Islet of Langerhans (tissue), 1 donor: Measurements from ENCODE around the gene KRTAP5-4.
"Not testable (repeated sequence)": the region's sequence is repeated elsewhere in the genome, so short reads cannot be mapped to it uniquely, and the experiment has no call there.

Source experiments
- FAIRE-seq: peaks from one replicate; lab custom pipeline; 2011; peaks lifted over from hg19 to GRCh38; lab: Jason Lieb, UNC

KRTAP5-4 gene

DNA sequence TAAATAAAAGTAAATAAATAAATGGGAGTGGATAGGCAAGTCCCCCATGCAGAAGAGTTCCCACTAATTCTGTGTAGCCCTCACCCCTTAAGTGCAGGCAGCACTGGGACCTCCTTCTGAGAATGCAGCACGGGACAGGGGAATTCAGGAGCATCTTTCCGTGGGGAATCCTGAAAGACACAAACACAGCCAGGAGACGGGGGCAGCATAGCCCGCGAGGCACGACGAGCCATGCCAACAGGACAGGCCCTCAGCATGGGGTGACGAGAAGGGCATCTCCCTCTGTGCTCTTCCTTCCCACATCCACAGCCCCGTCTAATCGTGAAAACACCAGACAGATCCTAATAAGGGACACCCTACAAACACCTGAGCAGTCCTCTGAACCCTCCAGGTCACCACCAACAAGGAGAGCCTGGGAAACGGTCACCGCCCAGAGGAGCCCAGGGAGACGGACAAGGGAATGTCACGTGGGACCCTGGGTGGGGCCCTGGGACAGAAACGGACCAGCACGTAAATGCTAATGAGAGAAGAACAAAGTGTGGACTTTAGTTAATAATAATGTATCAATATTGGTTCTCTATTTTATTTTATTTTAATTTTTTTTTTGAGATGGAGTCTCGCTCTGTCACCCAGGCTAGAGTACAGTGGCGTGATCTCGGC, 14.5 kb upstream of the KRTAP5-4 start:
- no peak for FAIRE-seq

DNA sequence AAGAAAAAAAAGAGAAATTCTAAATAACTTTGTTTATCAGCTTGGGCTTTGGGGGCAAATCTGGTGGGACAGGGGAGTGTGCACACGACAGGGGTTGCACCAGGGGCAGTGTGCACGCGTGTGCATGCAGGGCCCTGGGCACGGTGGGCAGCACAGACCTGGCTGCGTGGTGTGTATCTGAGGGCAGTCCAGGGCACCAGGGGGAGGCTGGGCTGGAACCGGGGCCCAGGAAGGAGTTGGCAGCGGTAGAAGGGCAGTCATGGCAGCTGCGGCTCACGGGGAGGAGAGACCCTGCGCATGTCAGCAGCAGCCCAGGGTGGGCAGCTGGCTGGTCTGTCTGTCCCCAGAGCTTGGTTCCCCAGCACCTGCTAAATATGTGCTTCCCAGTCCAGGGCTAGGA, 11.9 kb upstream of the KRTAP5-4 start:
- FAIRE-seq, result no peak

DNA sequence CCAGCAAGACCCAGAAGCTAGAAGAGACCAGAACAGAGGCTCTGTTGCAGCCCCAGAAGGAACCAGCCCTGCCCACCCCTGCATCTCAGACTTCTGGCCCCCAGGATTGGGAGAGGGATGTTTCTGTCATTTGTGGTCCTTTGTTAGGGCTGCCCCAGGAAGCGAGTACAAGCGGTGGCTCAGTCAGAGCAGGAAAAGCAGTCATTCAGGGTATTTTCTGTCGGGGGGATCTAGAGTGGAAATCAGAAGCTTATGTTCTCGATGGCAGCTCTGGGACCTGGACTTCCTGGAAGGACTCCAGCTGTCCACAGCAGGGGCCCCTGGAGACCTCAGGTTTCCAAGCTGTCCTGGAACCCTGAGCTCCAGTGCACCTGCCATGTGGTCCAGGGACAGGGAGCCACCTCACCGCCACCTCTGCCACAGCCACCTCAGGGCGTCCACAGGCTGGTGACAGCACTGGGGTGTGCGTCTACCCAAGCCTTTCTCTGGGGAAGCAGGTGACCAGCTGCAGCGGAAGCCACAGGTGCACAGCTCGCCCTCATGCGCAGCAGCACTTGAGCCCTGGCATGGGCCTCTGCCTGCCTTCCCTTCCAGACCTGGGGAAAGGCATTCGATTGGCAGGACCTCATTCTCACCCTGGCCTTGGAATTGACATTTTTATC, 10.2 kb upstream of the KRTAP5-4 start:
- no peak for FAIRE-seq

DNA sequence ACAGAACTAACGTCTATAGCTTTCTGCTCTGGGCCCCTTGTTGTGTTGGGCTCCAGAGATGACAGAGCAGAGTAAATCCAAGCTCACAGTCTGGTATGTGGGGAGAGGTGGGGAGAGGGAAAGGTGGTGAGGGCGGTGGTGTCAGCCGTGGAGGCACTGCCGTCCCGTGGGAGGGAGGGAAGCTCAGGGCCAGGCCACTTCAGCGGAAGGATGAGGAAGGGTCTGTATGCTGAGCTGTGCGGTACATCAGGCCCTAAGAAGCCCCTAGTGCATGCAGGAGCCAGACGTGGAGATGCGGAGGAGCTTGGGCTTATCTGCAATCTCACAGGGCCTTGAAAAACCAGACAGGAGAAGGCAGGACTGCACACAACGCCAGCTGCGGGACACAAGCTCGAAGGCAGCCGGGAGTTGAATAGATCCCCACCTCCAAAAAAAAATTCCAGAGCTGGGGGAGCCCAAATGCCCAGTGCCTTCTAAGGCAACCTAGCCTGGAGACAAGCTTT, 9.2 kb upstream of the KRTAP5-4 start:
- FAIRE-seq, result no peak

DNA sequence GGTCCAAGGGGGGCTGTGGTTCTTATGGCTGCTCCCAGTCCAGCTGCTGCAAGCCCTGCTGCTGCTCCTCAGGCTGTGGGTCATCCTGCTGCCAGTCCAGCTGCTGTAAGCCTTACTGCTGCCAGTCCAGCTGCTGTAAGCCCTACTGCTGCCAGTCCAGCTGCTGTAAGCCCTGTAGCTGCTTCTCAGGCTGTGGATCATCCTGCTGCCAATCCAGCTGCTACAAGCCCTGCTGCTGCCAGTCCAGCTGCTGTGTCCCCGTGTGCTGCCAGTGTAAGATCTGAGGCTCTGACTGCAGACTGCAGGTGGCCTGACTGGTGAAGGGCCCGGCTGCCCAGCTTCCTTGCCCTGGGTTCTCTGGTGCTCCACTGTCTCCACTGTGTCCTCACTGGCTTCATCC, 8.3 kb upstream of the KRTAP5-4 start:
- FAIRE-seq, result no peak

DNA sequence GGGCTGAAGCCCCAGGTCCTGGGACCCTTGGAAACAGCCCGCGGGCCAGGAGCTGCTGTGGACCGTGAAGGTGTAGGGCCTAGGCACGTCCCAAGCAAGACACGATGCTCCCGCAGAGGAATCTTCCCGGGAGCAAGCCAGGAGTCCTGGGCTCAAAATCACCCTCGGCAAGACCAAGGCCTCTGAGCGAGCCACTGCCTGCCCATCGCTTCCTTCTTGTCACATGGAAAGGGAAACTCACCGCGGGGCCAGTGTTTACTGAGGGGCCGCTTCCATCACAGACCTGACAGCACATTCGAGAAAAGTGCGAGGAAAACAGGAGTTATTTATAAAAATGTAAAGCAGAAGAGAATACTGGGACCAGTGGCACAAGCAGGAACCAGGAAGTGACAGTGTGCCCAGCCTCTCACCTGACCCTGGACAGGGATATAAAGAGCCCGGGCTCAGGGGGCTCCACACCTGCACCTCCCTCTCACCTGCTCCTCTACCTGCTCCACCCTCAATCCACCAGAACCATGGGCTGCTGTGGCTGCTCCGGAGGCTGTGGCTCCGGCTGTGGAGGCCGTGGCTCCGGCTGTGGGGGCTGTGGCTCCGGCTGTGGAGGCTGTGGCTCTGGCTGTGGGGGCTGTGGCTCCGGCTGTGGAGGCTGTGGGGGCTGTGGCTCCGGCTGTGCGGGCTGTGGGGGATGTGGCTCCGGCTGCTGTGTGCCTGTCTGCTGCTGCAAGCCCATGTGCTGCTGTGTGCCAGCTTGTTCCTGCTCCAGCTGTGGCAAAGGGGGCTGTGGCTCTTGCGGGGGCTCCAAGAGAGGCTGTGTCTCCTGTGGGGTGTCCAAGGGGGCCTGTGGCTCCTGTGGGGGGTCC, 7.6 kb upstream of the KRTAP5-4 start, which contains the start of gene KRTAP5-5:
Gene KRTAP5-5 (plus strand): TSS at position 450 of the 860 bp plus-strand sequence. CDS start 66 bp downstream, at position 516.
- FAIRE-seq, result no peak

DNA sequence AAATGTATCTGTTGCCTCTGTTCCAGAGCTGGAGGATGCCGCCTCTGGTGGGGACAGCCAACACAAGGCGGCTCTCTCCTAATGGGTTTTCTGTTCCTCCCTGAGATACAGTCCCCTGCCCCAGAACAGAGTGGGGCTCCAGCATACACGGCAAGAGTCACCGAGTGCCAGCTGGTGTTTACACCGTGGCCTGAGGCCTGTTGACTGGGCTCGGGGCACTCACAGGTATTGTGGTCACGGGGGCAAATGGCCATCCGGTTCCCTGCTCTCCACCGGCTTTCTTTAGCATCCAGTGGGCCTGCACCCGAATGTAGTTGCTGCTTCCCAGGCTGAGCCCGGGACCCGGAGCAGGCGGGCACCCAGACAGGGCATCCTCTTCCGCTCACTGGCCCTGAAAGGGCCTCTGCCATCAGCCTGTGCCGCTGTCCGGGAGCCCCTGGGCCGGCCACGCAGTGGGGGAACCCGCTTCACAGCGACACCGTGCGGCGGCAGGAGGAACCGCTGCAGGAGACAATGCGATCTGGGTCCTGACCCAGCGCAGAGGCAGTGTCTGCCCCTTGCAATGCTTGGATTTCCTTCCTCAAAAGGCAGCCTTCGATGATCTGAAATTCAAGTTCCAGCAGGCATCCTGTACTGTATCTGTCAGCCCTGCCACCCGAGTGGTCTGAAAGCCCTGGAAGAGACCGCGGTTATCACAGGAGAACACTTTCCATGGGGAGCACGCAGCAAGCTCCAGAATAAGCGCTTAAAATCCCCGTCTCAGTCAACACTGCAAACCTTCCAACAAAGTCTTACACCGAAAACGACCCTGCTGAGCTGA, 6.8 kb upstream of the KRTAP5-4 start:
- no peak for FAIRE-seq

DNA sequence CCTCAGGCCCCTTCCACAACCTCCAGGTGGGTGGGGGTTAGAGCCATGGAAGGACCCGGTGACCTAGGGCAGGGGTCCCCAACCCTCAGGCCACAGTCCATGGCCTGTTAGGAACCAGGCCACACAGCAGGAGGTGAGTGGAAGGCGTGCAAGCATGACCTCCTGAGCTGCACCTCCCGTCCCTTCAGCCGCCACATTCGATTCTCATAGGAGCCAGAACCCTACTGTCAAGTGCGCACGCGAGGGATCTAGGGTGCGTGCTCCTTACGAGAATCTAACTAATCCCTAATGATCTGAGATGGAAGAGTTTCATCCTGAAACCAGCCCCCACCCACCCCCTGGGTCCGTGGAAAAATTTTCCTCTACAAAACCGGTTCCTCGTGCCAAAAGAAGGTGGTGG, 3.6 kb upstream of the KRTAP5-4 start:
- FAIRE-seq, result no peak

DNA sequence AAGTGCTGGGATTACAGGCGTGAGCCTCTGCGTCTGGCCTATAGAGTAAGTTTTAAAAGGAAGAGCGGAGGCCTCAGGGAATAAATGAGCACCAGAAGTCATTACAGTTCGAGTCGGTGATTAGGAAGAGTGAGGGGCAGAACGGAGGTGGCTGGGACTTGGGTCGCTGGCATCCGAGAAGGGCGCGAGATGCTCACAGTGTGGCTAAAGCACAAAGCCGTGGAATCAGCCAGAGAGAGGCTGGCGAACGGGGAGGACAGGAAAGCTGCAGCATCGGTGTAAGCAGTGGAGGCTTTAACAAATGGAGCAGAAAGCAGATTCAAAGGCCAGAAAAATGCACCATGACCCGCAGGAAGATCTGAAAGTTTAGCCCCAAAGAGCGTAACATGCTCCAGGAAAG, 2.7 kb upstream of the KRTAP5-4 start:
- no peak for FAIRE-seq

DNA sequence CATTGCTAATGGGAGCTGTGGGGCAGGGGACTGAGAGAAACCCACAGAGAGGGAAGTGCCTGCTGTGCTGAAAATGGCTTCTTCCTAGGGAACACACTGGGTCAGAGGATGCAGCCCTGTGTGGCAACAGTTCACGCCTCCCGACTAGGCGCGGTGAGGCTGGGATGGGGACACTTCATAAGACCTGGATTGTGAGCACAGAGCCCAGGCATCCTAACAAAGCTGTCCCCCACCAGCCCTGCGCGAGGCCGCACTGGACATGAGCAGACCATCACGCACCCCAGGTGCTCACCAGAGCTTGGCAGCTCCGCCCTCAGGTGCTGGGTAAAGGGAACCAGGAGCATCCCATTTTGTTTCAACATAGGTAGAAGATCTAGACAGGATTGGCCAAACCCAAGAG, 1.8 kb upstream of the KRTAP5-4 start:
- no peak for FAIRE-seq

DNA sequence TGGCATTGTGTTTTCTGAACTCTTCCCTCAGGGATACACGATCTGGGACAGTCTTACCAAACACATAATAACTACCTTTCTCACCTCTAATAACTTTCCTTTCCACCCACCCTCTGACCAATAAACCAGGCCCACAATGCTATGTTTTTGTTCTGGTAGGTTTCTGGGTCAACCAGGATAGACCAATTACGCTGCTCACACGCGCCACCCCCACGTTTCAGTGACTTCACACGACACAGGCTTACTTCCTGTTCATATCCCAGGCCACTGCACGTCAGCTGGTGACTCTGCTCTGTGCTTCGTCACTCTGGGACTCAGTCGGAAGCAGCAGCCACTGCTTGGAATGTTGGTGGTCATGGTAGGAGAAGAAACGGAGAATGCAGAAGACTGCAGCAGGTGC, 2.5 kb downstream of the KRTAP5-4 start:
- no peak for FAIRE-seq

DNA sequence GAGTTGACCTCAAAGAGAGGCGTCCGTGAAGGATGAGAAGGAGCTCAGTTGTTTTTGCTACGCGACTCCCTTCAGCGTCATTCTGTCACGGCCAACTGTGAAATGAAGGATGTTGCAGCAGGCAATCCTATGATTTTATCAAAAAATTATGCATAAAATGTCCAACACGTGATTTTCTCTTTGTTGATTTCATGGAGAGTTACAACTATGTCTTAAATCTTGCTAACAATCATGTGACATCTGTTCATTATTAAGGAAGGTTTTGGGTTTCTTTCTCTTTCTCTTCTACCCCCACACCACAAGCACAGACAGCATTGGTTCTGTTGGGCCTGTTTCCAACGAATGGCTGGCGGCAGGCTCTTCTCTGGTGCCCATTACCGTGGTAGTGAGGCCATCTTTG, 3.7 kb downstream of the KRTAP5-4 start:
- no peak for FAIRE-seq

DNA sequence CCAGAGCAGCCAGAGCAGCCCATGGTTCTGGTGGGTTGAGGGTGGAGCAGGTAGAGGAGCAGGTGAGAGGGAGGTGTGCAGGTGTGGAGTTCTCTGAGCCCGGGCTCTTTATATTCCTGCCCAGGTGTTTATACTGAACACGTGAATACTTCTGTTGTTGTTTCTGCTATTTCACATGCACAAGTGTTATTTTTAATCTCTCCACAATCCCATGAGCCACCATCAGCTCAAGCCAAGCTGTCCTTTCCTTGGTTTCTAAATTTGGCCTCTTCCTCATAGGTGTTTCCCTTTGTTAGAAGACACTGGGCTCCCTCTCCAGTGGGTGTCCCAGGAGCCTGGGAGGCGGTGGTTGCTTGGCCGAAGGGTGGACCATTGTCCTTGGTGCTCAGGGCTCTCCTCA, 13.6 kb downstream of the KRTAP5-4 start, which contains the start of gene KRTAP5-3:
Gene KRTAP5-3 (minus strand): TSS at position 101 of the 400 bp plus-strand sequence. CDS start 78 bp downstream, at position 23.
- FAIRE-seq, result no peak

DNA sequence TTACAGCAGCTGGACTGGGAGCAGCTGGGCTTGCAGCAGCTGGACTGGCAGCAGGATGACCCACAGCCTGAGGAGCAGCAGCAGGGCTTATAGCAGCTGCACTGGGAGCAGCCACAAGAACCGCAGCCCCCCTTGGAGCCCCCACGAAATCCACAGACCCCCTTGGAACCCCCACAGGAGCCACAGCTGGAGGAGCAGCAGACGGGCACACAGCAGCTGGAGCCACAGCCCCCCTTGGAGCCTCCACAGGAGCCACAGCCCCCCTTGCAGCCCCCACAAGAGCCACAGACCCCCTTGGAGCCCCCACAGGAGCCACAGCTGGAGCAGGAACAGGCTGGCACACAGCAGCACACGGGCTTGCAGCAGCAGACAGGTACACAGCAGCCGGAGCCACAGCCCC, 14.0 kb downstream of the KRTAP5-4 start:
- not testable (repeated sequence) for FAIRE-seq

DNA sequence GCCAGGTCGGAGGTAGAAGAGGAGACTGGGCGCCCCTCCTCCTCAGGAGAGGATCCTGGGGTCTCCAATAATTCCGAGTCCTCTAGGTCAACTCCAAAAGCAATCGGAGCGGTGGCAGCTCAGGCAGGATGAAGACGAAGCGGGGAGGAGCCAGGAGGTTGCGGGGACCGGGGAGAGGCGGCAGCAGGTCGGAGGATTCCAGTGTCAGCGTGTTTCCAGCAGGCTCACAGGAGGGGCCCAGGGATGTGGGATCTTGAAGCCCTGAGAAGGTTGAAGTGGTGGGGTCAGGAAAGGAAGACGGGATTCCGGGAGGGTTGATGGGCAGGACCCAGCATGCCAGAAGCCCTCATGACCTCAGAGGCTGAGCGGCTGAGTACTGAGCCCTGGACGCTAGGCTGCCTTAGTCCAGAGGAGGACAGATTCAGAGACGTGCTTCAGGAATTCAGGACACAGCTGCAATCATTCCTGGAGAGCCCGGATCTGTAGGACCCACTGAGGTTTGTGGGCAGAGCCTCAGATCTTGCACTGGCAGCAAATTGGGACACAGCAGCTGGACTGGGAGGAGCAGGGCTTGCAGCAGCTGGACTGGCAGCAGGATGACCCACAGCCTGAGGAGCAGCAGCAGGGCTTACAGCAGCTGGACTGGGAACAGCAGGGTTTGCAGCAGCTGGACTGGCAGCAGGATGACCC, 14.6 kb downstream of the KRTAP5-4 start:
- not testable (repeated sequence) for FAIRE-seq

DNA sequence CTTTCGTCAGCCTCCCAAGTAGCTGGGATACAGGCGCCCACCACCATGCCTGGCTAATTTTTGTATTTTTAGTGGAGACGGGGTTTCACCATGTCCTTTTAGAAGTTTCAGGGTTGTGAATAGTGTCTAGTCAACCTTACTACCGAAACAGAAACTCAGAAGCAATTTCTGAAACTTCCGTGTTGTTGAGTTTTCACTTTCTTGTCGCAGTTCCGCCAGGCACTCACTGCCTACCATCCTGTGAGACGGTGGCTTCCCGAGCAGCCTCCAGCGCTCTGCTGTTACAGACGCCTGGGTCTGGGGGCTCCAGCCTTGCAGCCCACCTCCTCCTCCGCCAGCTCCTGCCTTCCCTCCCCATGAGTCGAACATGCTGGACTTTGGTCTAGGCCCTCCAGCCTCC, 16.0 kb downstream of the KRTAP5-4 start:
- not testable (repeated sequence) for FAIRE-seq

DNA sequence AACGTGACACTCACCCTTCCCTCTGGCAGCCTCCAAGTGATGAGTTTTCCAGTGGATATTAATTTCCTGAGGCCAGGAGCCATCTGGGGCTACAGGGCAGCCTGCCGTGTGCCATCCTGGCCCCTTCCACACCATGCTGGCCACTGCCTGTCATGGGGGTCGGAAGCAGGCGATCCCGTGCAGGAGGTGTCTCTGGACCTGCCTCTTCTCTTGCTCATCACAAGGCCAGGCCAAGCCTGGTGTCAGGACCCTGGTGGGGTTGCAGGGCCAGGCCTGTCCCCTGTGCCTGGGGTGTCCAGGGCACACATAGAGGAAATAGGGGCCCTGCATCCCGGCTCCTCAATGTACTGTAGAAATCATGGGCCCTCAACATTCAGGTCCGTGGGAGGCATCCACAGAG, 17.2 kb downstream of the KRTAP5-4 start:
- no peak for FAIRE-seq

DNA sequence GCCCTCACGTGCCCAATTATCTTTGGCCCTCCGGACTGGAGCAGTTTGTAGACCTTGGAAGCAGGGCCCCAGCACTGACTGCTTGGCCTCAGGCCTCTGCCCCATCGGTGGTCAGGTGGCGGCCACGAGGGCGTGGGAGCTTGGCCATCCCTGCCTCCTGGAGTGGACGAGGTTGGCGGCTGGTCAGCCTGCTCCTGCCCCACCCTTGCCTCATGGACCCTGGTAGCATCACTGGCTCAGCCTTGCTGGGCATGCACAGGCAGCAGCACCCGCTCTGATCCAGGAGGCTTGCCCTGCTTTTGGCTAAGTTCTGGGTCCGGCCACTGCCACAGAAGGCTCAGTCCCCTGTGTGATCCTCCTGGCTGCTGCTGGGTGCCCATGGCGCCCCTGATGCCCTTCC, 17.8 kb downstream of the KRTAP5-4 start:
- FAIRE-seq, result no peak

DNA sequence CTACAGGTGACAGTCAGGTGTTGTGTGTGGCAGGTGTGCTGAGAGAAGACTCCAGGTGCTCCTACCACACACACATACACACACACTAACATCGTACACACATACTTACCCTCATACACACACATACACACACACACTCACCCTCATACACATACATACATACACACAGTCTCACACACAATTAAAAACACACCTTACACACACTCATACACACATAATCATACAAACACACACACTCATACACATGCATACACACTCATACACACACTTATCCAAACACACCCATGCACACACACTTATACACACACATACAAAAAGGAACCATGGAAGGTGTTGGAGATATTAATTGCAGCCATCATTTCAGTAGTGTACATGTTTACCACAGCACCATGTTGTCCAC, 18.3 kb downstream of the KRTAP5-4 start:
- FAIRE-seq, result no peak

DNA sequence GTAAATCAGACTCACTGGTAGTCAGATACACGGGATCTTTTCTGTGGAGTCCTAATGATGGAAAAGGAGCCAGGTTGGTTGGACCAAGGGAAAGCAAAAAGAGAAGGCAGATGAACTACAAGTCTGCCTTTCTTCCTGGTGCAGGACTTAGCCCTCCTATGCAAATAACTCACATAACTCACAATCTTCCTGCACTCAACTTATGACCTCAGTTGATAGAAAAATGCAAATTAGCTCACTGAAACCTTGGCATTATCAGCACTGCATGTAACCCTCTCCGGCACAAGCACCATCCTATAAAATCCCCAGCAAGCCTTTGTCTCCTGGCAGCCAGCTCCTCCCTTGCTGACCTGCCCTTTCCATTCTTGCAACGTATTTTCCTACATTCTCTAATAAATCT, 20.3 kb downstream of the KRTAP5-4 start:
- FAIRE-seq, result not testable (repeated sequence)

DNA sequence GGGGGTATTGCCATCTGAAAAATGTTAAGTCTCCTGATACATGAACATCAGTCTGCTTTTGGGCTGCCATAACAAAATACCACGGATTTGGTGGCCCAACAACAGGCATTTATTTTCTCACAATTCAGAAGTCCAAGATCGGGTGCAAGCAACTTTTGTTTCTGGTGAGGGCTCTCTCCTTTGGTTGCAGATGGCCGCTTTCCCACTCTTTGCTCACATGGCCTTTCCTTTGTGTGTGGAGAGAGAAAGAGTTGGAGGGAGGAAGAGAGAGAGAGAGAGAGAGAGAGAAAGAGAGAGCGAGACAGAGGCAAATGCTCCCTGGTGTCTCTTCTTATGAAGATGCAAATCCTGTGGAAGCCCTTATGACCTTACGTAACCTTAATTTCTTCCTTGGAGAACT, 21.3 kb downstream of the KRTAP5-4 start:
- no peak for FAIRE-seq
